GM23338 (cell line): ENCODE data around the gene GAS1. TPM values are rescaled to one million over a fixed set of nuclear protein-coding genes. Genes with fewer than 3 reads are reported as not detected.
A peak's percentile ranks its signal among the peaks of the same experiment; 100 is the strongest.

ENCODE experiments used
- ATAC-seq: fragments of 200-7000 bp; cut with Tn5 transposase; 3 replicates; pipeline ENCODE4 v1.9.1; 2020
- DNase-seq: peaks from one replicate; pipeline ENCODE4 v3.0.0-alpha.2; 2015; ENCODE audit warnings: low spot score
- H2AFZ ChIP-seq: fragments of 200-600 bp; sonication (generic); 2 replicates; pipeline ENCODE4 v1.8.0; 2016; ENCODE audit warnings: antibody characterized with exemption, mild to moderate bottlenecking, moderate library complexity
- H3F3A ChIP-seq: fragments of 200-600 bp; sonication (generic); replicated peaks from 2 replicates; pipeline ENCODE4 v1.8.0; 2017; ENCODE audit warnings: antibody characterized with exemption, mixed run types, low read depth
- H3K27ac ChIP-seq: fragments of 200-600 bp; sonication (generic); 2 replicates; pipeline ENCODE4 v1.6.1; 2016; ENCODE audit warnings: low read depth
- H3K27me3 ChIP-seq: fragments of 200-600 bp; sonication (generic); 2 replicates; pipeline ENCODE4 v1.8.0; 2016; ENCODE audit warnings: mild to moderate bottlenecking, mixed run types, moderate library complexity; ENCODE audit not compliant: insufficient read depth
- H3K36me3 ChIP-seq: fragments of 200-600 bp; sonication (generic); 2 replicates; pipeline ENCODE4 v1.8.0; 2016; ENCODE audit warnings: mild to moderate bottlenecking; ENCODE audit not compliant: insufficient read depth
- H3K4me1 ChIP-seq: fragments of 200-600 bp; sonication (generic); 2 replicates; pipeline ENCODE4 v1.8.0; 2016; ENCODE audit warnings: mild to moderate bottlenecking, moderate library complexity; ENCODE audit not compliant: insufficient read depth
- H3K4me2 ChIP-seq: fragments of 200-600 bp; sonication (generic); 2 replicates; pipeline ENCODE4 v1.7.1; 2017; ENCODE audit warnings: mixed run types
- H3K4me3 ChIP-seq: fragments of 200-600 bp; sonication (generic); 2 replicates; pipeline ENCODE4 v1.6.1; 2016; ENCODE audit warnings: mixed run types
- H3K79me2 ChIP-seq: fragments of 200-600 bp; sonication (generic); replicated peaks from 2 replicates; pipeline ENCODE4 v1.8.0; 2017; ENCODE audit warnings: mild to moderate bottlenecking; ENCODE audit not compliant: insufficient read depth
- H3K9me2 ChIP-seq: fragments of 200-600 bp; sonication (generic); 2 replicates; pipeline ENCODE4 v1.8.0; 2017; ENCODE audit not compliant: insufficient read depth
- H4K20me1 ChIP-seq: fragments of 200-600 bp; sonication (generic); replicated peaks from 2 replicates; pipeline ENCODE4 v1.8.0; 2017; ENCODE audit warnings: mild to moderate bottlenecking; ENCODE audit not compliant: insufficient read depth
- H3K27ac Mint-ChIP-seq: 2 replicates; pipeline ENCODE4 v1.8.0; 2020; ENCODE audit warnings: inconsistent platforms, mild to moderate bottlenecking, moderate library complexity, mixed read lengths
- H3K27me3 Mint-ChIP-seq: 3 replicates; pipeline ENCODE4 v1.8.0; 2022; ENCODE audit warnings: low read depth, mild to moderate bottlenecking, moderate library complexity, mixed read lengths, inconsistent platforms; ENCODE audit not compliant: insufficient read depth, poor library complexity
- H3K36me3 Mint-ChIP-seq: 3 replicates; pipeline ENCODE4 v1.8.0; 2021; ENCODE audit warnings: low read depth, mild to moderate bottlenecking, inconsistent platforms, moderate library complexity, mixed read lengths
- H3K4me1 Mint-ChIP-seq: 3 replicates; pipeline ENCODE4 v1.8.0; 2020; ENCODE audit warnings: mild to moderate bottlenecking, inconsistent platforms, mixed read lengths
- H3K4me3 Mint-ChIP-seq: 3 replicates; pipeline ENCODE4 v1.8.0; 2021; ENCODE audit warnings: moderate library complexity, mild to moderate bottlenecking, inconsistent platforms, mixed read lengths
- H3K9me3 Mint-ChIP-seq: 3 replicates; pipeline ENCODE4 v1.8.0; 2020; ENCODE audit warnings: moderate library complexity, mild to moderate bottlenecking, inconsistent platforms, mixed read lengths
- EZH2phosphoT487 ChIP-seq: fragments of 200-600 bp; sonication (generic); IDR thresholded peaks from one replicate; pipeline ENCODE4 v1.8.1; 2018; ENCODE audit warnings: antibody characterized with exemption; ENCODE audit not compliant: unreplicated experiment
- JUNB ChIP-seq: IDR thresholded peaks from one replicate; pipeline ENCODE4 v1.6.1; 2016; ENCODE audit warnings: antibody characterized with exemption; ENCODE audit not compliant: unreplicated experiment
- NANOG ChIP-seq: IDR thresholded peaks from 2 replicates; pipeline ENCODE4 v1.6.1; 2016; ENCODE audit warnings: antibody characterized with exemption, borderline replicate concordance
- POLR2AphosphoS5 ChIP-seq: IDR thresholded peaks from 2 replicates; pipeline ENCODE4 v1.6.1; 2016; ENCODE audit warnings: antibody characterized with exemption, low read depth
- STAT1 ChIP-seq: IDR thresholded peaks from one replicate; pipeline ENCODE4 v1.6.1; 2016; ENCODE audit warnings: antibody characterized with exemption; ENCODE audit not compliant: unreplicated experiment
- ZNF114 ChIP-seq: fragments of 250-450 bp; sonication (Bioruptor Pico); IDR thresholded peaks from 2 replicates; pipeline ENCODE4 v1.5.0; 2020; ENCODE audit warnings: mild to moderate bottlenecking, moderate library complexity
- ZNF331 ChIP-seq: fragments of 250-450 bp; sonication (Bioruptor Pico); IDR thresholded peaks from 2 replicates; pipeline ENCODE4 v1.5.0; 2020; ENCODE audit warnings: low read depth, mild to moderate bottlenecking, moderate library complexity
- ZNF462 ChIP-seq: fragments of 250-450 bp; sonication (Bioruptor Pico); IDR thresholded peaks from 2 replicates; pipeline ENCODE4 v1.5.0; 2020; ENCODE audit warnings: mild to moderate bottlenecking, moderate library complexity
- polyA plus RNA-seq: library from polyadenylated mRNA; unstranded; fragments of >200 nt; fragmentation: Nextera tagmentation; extraction: Ambion mirVana; gene quantifications from 2 replicates; pipeline ENCODE4 v1.2.1, GENCODE V29; 2016
- total RNA-seq: library from RNA; depleted of rRNA; stranded (reverse); fragments of >200 nt; shearing (Covaris generic); gene quantifications from 2 replicates; pipeline ENCODE4 v1.2.3, GENCODE V29; 2014

The GAS1 gene
- total and polyA plus RNA-seq, 2 experiments from 2014 or later: 1.4 to 7.7 TPM

DNA sequence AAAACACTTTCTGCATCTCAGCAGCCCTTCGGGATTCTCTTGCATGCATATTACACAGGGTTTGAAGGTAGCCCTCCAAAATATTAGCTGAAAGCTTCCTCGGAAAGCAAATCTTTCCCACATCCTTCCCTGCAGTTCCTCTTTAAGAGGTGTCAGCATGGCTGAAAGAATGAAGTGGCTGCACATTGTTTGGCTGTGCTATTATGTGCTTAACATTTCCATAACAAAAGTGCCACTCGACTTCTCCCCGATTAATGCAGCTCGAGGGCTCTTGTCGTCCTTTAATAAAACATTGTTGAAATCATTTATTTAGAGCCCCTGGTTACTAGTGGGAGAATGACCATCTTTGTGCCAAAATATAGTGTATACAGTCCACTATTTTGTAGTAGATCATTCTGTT lies 6.5 kb downstream of the GAS1 start:
- peaks cover 48% of the 10 kb centered on the region for H3K4me1 ChIP-seq
- no peaks in the 10 kb centered on the region for H4K20me1 ChIP-seq
- H3K36me3 ChIP-seq: no peaks in the 10 kb centered on the region
- Mint-ChIP-seq H3K27me3 (peaks cover 44% of the 10 kb centered on the region), H3K9me3 (no peaks in the 10 kb centered on the region; the same call in 2 of the 3 replicates), H3K27ac (no peak overlapping the region), H3K36me3 (no peaks in the 10 kb centered on the region; the same call in 2 of the 3 replicates), H3K4me3 (peak overlapping the region; percentile 38), H3K4me1 (peaks cover 58% of the 10 kb centered on the region)
- TF ChIP-seq ZNF462 (CRISPR knock-in tag) (no peak), NANOG (peak; percentile 55; the same call in 1 of the 2 replicates)
- peak overlapping the region; percentile 4 for H3K4me3 ChIP-seq
- H3K27me3 ChIP-seq: peaks cover 59% of the 10 kb centered on the region
- H2AFZ ChIP-seq: no peak overlapping the region
- H3F3A ChIP-seq: 0 out of 2 replicates have a peak, but pooled peaks cover 3% of the 10 kb centered on the region
- ATAC-seq: peak; percentile 55
- H3K9me2 ChIP-seq: no peaks in the 10 kb centered on the region
- H3K27ac ChIP-seq: no peak overlapping the region
- H3K4me2 ChIP-seq: peak overlapping the region; percentile 89
- peak; percentile 81 for DNase-seq
- no peaks in the 10 kb centered on the region for H3K79me2 ChIP-seq

GRCh38 chr9:86939891-86940290 lies 7.4 kb downstream of the GAS1 start:
- H3K27me3 Mint-ChIP-seq: peaks cover 37% of the 10 kb centered on the region
- TF ChIP-seq EZH2phosphoT487 (no peak), STAT1 (no peak), ZNF331 (CRISPR knock-in tag) (no peak), POLR2AphosphoS5 (no peak), JUNB (no peak), NANOG (no peak), ZNF114 (no peak)

More at GRCh38 chr9:86939891-86940290, 7.4 kb downstream of the GAS1 start:
- peaks cover 46% of the 10 kb centered on the region for H3K4me1 ChIP-seq
- no peaks in the 10 kb centered on the region for H3K36me3 ChIP-seq
- H3K4me2 ChIP-seq: no peak overlapping the region
- no peak overlapping the region for H2AFZ ChIP-seq
- no peaks in the 10 kb centered on the region for H3K9me2 ChIP-seq
- ATAC-seq: no peak
- H4K20me1 ChIP-seq: no peaks in the 10 kb centered on the region
- Mint-ChIP-seq H3K4me1 (peaks cover 53% of the 10 kb centered on the region), H3K4me3 (no peak overlapping the region), H3K9me3 (no peaks in the 10 kb centered on the region; the same call in 2 of the 3 replicates), H3K36me3 (no peaks in the 10 kb centered on the region; the same call in 2 of the 3 replicates), H3K27ac (no peak overlapping the region)
- H3K79me2 ChIP-seq: no peaks in the 10 kb centered on the region
- DNase-seq: no peak
- H3K27me3 ChIP-seq: peaks cover 50% of the 10 kb centered on the region
- H3F3A ChIP-seq: 0 out of 2 replicates have a peak, but pooled peaks cover 3% of the 10 kb centered on the region
- H3K27ac ChIP-seq: no peak overlapping the region
- no peak overlapping the region for H3K4me3 ChIP-seq
